SK-N-SH (cell line): ENCODE data around the gene CDC14B. TPM values are rescaled to one million over a fixed set of nuclear protein-coding genes. Genes with fewer than 3 reads are reported as not detected.

ENCODE experiments used
- CTCF ChIA-PET: fragments of 300-600, 350-600 bp; formaldehyde crosslinking; extraction: SDS; loops from one replicate; lab custom pipeline; 2021; lab: Yijun Ruan, JAX
- POLR2A ChIA-PET: fragments of 350-600 bp; sonication (Branson Sonifier 250); formaldehyde crosslinking; extraction: SDS; loops from one replicate; lab custom pipeline; 2020; ENCODE audit warnings: antibody characterized with exemption, inconsistent platforms; lab: Yijun Ruan, JAX
- DNase-seq: peaks from one replicate; pipeline ENCODE4 v3.0.0; 2012
- H2AFZ ChIP-seq: fragments of 200-600 bp; sonication (generic); 2 replicates; pipeline ENCODE4 v1.8.1; 2016; ENCODE audit warnings: antibody characterized with exemption, mild to moderate bottlenecking, low read depth
- H3F3A ChIP-seq: fragments of 200-600 bp; sonication (generic); replicated peaks from 2 replicates; pipeline ENCODE3; 2016; ENCODE audit warnings: antibody characterized with exemption, mild to moderate bottlenecking; ENCODE audit not compliant: insufficient read depth
- H3K27ac ChIP-seq, 2 experiments: fragments of 200-500 bp in 1 of 2; fragments of 200-600 bp in 1 of 2; sonication (Bioruptor generic) in 1 of 2; sonication (generic), shearing (Covaris generic) in 1 of 2; 2 replicates each; pipeline versions ENCODE4 v1.5.1 to v1.6.1; 2014 to 2016; ENCODE audit warnings: low read depth in 2 of 2, inconsistent platforms in 1 of 2, low read length in 1 of 2, mild to moderate bottlenecking in 1 of 2, mixed read lengths in 1 of 2
- H3K27me3 ChIP-seq: fragments of 200-600 bp; sonication (generic), shearing (Covaris generic); 2 replicates; pipeline ENCODE4 v1.6.1; 2016; ENCODE audit warnings: mixed run types; ENCODE audit not compliant: insufficient read depth
- H3K36me3 ChIP-seq, 2 experiments: fragments of 200-500 bp in 1 of 2; fragments of 200-600 bp in 1 of 2; sonication (Bioruptor generic) in 1 of 2; sonication (generic) in 1 of 2; replicated peaks in 1 of 2; 2 replicates each; pipeline versions ENCODE3 to v1.5.1; 2014 to 2016; ENCODE audit warnings: low read length in 1 of 2, mild to moderate bottlenecking in 1 of 2; ENCODE audit not compliant: insufficient read depth in 2 of 2, control insufficient read depth in 1 of 2
- H3K4me1 ChIP-seq, 2 experiments: fragments of 200-500 bp in 1 of 2; fragments of 200-600 bp in 1 of 2; sonication (Bioruptor generic) in 1 of 2; sonication (generic), shearing (Covaris generic) in 1 of 2; 2 replicates each; pipeline versions ENCODE4 v1.5.1 to v1.6.1; 2014 to 2016; ENCODE audit warnings: low read depth in 1 of 2, low read length in 1 of 2, mixed run types in 1 of 2; ENCODE audit not compliant: insufficient read depth in 2 of 2, control insufficient read depth in 1 of 2
- H3K4me2 ChIP-seq: fragments of 200-600 bp; sonication (generic), shearing (Covaris generic); 2 replicates; pipeline ENCODE4 v1.6.1; 2017; ENCODE audit warnings: mixed run types
- H3K4me3 ChIP-seq, 2 experiments: fragments of 200-500 bp in 1 of 2; fragments of 200-600 bp in 1 of 2; sonication (Bioruptor generic) in 1 of 2; sonication (generic), shearing (Covaris generic) in 1 of 2; 2 replicates each; pipeline versions ENCODE4 v1.5.1 to v1.8.1; 2014 to 2016; ENCODE audit warnings: low read depth in 2 of 2, inconsistent platforms in 1 of 2, low read length in 1 of 2, mild to moderate bottlenecking in 1 of 2, mixed read lengths in 1 of 2, moderate library complexity in 1 of 2
- H3K79me2 ChIP-seq: fragments of 200-600 bp; sonication (generic); 2 replicates; pipeline ENCODE4 v1.8.1; 2017; ENCODE audit warnings: mild to moderate bottlenecking; ENCODE audit not compliant: insufficient read depth
- H3K9ac ChIP-seq: fragments of 200-600 bp; sonication (generic); 2 replicates; pipeline ENCODE4 v1.6.1; 2017; ENCODE audit warnings: mixed run types
- H3K9me2 ChIP-seq: fragments of 200-600 bp; sonication (generic); 2 replicates; pipeline ENCODE4 v1.6.1; 2017; ENCODE audit warnings: mixed run types
- H3K9me3 ChIP-seq: fragments of 200-600 bp; sonication (generic); 2 replicates; pipeline ENCODE4 v1.6.1; 2017; ENCODE audit warnings: mixed run types, mild to moderate bottlenecking, moderate library complexity
- H4K20me1 ChIP-seq: fragments of 200-600 bp; sonication (generic); 2 replicates; pipeline ENCODE4 v1.6.1; 2017; ENCODE audit warnings: mild to moderate bottlenecking, mixed run types; ENCODE audit not compliant: insufficient read depth
- CHD2 ChIP-seq: fragments of 150-350 bp; IDR thresholded peaks from 2 replicates; pipeline ENCODE4 v1.6.1; 2018; ENCODE audit warnings: low read length; ENCODE audit not compliant: partially characterized antibody
- CTCF ChIP-seq: fragments of 200-600 bp; sonication (generic); IDR thresholded peaks from 2 replicates; pipeline ENCODE4 v1.6.1; 2017; ENCODE audit warnings: antibody characterized with exemption, mild to moderate bottlenecking, moderate library complexity
- FOSL2 ChIP-seq: IDR thresholded peaks from 2 replicates; pipeline ENCODE4 v1.4.0; 2012; ENCODE audit warnings: low read depth, mild to moderate bottlenecking, moderate library complexity, borderline replicate concordance
- FOXM1 ChIP-seq: IDR thresholded peaks from 2 replicates; pipeline ENCODE4 v1.4.0; 2012; ENCODE audit warnings: low read depth, mild to moderate bottlenecking
- GABPA ChIP-seq: IDR thresholded peaks from 2 replicates; pipeline ENCODE4 v1.4.0; 2012; ENCODE audit warnings: low read depth, mild to moderate bottlenecking
- JUND ChIP-seq: IDR thresholded peaks from 2 replicates; pipeline ENCODE4 v1.4.0; 2012
- RAD21 ChIP-seq: IDR thresholded peaks from 2 replicates; pipeline ENCODE4 v1.6.1; 2012; ENCODE audit warnings: mild to moderate bottlenecking, low read length
- RCOR1 ChIP-seq: fragments of 150-350 bp; IDR thresholded peaks from 2 replicates; pipeline ENCODE4 v1.6.1; 2017; ENCODE audit warnings: antibody characterized with exemption, low read length
- RXRA ChIP-seq: IDR thresholded peaks from 2 replicates; pipeline ENCODE4 v1.4.0; 2012; ENCODE audit warnings: low read depth, mild to moderate bottlenecking, borderline replicate concordance
- USF1 ChIP-seq: IDR thresholded peaks from 2 replicates; pipeline ENCODE4 v1.4.0; 2012; ENCODE audit warnings: low read depth, borderline replicate concordance
- USF2 ChIP-seq: fragments of 150-350 bp; IDR thresholded peaks from 2 replicates; pipeline ENCODE4 v1.6.1; 2017; ENCODE audit warnings: antibody characterized with exemption, low read length, low read depth, borderline replicate concordance
- YY1 ChIP-seq: IDR thresholded peaks from 2 replicates; pipeline ENCODE4 v1.4.0; 2012; ENCODE audit warnings: low read depth, mild to moderate bottlenecking
- ZBTB33 ChIP-seq: IDR thresholded peaks from 2 replicates; pipeline ENCODE4 v1.4.0; 2012; ENCODE audit warnings: low read depth, borderline replicate concordance
- WGBS: methylation state at CpG from one replicate; pipeline ENCODE4 v1.1.6; 2017; ENCODE audit warnings: low lambda C conversion rate; 5-methylcytosine and 5-hydroxymethylcytosine counted together
- polyA plus RNA-seq, 3 experiments: library from polyadenylated mRNA; depleted of rRNA; stranded (reverse); fragments of >200 nt; gene quantifications; 2 replicates each; pipeline ENCODE4 v1.2.3, GENCODE V29; 2012

CDC14B gene
- polyA plus RNA-seq, 1 of the 3 experiments (the other 2 are of a cell fraction), result 10.1 TPM

GRCh38 chr9:96621618-96622017 lies 2.0 kb upstream of the CDC14B start:
- H3K4me3 ChIP-seq, result no peak overlapping the region
- H3K4me2 ChIP-seq, result no peak overlapping the region
- H3K36me3 ChIP-seq, result no peaks in the 10 kb centered on the region
- CTCF ChIA-PET, result no interaction called here
- no peaks in the 10 kb centered on the region for H3K9me3 ChIP-seq
- H3K9me2 ChIP-seq, result no peaks in the 10 kb centered on the region
- DNase-seq, result no peak
- WGBS, result 80% methylated on average over 4 of the region's 4 CpGs
- peaks cover 10% of the 10 kb centered on the region for H4K20me1 ChIP-seq
- H3F3A ChIP-seq, result peaks cover 16% of the 10 kb centered on the region
- H2AFZ ChIP-seq, result peak overlapping the region; percentile 68; the same call in 1 of the 2 replicates
- TF ChIP-seq RCOR1 (no peak), FOSL2 (no peak), FOXM1 (no peak), JUND (no peak), RXRA (no peak), CTCF (no peak), USF1 (no peak)
- TF ChIP-seq, all 33 proteins: peak for 0
- H3K9ac ChIP-seq, result no peak overlapping the region
- H3K79me2 ChIP-seq, result peaks cover 22% of the 10 kb centered on the region
- POLR2A ChIA-PET, result no interaction called here
- peaks cover 0 to 11% of the 10 kb centered on the region in 2 experiments; a peak in 1 of 4 replicates for H3K4me1 ChIP-seq
- H3K27me3 ChIP-seq, result no peaks in the 10 kb centered on the region
- H3K27ac ChIP-seq, result no peak overlapping the region

- H3K36me3 ChIP-seq, result no peaks in the 10 kb centered on the region
- no peaks in the 10 kb centered on the region for H3K9me2 ChIP-seq
- POLR2A ChIA-PET, result no interaction called here
- H3K9ac ChIP-seq, result no peak overlapping the region
- no peaks in the 10 kb centered on the region for H3K9me3 ChIP-seq
- no peak overlapping the region for H3K27ac ChIP-seq
- H2AFZ ChIP-seq, result peak overlapping the region; percentile 93; the same call in 1 of the 2 replicates
- CTCF ChIA-PET, result interaction anchor here (1.1 kb wide), 1 partner anchor 134 kb away, joined by 3 read pairs; no protein-coding TSS in a partner anchor
- peaks cover 10% of the 10 kb centered on the region for H4K20me1 ChIP-seq
- WGBS, result 85% methylated on average over 7 of the region's 7 CpGs
- no peaks in the 10 kb centered on the region for H3K27me3 ChIP-seq
- H3K79me2 ChIP-seq, result peaks cover 29% of the 10 kb centered on the region
- H3F3A ChIP-seq, result peaks cover 16% of the 10 kb centered on the region
- no peak overlapping the region for H3K4me2 ChIP-seq
- DNase-seq, result no peak
- TF ChIP-seq YY1 (no peak), USF2 (no peak), GABPA (no peak), CHD2 (no peak), FOXM1 (no peak), RAD21 (no peak), RCOR1 (no peak), CTCF (no peak), ZBTB33 (no peak)
- peaks cover 0 to 11% of the 10 kb centered on the region in 2 experiments; a peak in 1 of 4 replicates for H3K4me1 ChIP-seq
- H3K4me3 ChIP-seq, result no peak overlapping the region
Observed at GRCh38 chr9:96620832-96621269, 1.2 kb upstream of the CDC14B start.
